ENCODE data around the gene NPM3.

Gene NPM3

DNA sequence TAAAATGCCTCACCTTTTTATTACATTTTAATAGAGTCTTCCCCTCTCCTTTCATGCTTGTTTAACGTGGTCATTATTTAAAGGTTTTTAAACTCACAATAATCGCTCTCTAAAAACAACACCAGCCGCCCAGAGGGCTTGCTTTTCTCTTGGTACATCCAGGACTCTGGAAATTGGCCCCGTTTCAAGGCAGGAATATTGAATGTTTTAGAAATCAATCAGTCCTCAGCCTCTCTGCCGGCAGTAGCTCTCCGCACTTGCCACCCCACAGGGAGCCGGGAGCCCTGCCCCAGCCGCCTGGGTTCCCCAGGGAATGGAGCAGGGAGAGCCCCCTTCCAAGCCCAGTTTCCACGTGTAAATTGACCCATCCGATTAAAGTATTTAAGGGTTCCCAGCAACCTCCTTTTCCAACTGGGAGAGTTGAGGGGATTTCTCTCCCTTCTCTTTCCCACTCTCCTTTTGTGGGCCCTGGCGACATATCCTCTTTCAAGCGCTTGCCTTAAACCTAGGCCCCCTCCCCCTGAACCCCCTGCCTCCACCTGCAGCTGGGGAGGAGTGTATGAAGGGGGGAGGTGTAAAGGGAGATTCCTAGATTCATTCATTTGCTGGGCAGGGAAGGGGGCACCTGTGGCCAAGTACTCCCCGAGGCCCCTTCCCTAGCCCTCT is 9.2 kb downstream of the NPM3 start:
- DNase-seq = no peak

DNA sequence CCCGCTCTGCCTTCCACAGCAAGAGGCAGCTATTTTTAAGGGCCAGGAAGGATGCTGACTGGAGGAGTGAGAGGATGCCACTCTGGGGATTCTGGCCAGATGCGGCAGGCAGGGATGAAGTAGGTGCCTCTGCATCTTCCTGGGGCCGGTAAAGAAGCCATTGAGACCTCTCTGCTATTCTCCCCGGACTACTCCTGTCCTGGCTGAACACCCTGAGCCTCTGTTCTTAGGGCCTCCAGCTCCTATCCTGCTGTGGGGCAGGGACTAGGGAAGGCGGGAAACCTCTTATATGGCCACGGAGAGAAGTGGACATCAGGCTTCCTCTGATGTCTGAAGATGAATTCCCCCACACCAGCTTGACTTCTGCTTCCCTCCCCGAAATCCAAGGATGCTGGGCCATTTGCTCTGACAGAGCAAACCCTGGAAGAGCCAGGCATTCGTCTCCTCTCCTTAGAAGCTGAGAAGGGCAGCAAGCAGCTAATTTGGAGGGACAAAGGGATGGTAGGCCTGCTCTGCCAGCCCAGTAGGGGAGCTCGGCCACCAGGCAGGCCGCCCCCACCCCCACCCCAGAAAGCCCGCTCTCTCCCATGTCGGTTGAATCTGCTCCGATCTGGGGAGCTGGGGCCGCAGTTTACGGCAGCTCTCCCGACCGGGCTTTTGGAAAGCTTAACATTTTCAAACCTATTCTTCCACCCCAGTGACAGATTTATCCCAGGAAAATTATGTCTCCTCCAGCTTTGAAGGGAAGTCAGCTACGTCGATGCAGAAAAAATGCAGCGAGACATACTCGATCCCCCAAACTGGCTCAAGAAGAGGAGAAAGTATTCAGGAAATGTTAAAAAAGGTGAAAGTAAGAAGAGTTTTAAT is 10.1 kb downstream of the NPM3 start:
- DNase-seq = no peak

DNA sequence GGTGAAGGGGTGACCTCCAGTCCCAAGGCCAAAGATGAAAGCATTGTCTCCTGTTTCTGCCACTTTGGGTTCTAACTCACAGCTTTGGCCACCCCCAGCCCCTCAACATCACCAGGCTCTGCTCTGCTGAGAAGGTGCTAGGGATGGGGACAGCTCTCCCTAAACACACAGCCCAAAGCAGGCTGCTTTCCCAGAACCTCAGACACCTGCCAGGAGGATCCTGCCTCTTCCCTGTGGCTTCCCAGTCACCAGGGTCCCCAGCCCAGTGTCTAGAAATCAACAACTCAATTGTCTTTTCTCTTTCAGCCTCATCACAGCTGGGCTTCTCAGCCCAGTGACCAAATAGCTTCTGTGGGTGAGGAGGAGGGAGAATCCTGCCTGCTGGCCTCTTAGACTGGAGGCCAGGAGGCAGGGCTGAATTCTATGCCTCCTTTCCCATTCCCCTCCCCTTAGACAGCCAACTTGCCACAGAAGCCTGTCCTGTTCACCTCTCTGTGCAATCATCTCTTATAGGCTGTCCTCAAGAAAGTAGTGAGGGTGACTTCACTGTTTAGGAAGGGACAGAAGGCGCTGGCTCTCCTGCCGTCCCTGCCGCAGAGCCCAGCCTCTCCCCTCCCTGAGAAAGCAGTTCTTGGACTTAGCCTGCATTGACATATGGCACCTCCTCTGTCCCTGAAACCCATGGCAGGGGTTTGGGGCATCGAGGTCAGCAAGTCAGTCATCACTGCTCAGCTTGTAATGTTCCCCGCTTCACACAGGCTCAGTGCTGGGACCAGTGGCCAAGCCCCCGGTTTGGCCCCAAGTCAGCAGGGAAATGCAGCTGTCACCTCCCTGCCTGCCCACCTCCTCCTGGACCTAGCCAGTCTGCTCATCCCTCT is 11.0 kb downstream of the NPM3 start:
- no peak for DNase-seq

DNA sequence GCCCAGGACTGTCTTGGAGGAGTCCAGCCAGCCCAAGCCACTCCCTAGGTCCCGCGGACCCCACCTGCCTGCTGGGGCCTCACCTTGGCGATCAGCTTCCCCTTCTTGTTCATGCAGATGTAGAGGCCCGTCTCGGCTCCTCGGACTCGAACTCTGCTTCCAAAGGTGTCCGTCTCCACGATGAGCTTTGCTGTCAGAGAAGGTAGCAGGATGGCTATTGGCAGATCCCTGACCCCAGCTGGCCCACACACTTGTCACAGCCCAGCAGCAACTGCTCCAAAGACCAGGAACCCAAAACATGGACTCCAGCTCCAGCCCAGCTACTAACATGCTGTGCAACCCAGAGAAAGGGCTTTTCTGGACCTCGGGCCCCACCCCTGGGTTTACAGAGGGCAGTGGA is 11.9 kb downstream of the NPM3 start:
- no peak for DNase-seq

DNA sequence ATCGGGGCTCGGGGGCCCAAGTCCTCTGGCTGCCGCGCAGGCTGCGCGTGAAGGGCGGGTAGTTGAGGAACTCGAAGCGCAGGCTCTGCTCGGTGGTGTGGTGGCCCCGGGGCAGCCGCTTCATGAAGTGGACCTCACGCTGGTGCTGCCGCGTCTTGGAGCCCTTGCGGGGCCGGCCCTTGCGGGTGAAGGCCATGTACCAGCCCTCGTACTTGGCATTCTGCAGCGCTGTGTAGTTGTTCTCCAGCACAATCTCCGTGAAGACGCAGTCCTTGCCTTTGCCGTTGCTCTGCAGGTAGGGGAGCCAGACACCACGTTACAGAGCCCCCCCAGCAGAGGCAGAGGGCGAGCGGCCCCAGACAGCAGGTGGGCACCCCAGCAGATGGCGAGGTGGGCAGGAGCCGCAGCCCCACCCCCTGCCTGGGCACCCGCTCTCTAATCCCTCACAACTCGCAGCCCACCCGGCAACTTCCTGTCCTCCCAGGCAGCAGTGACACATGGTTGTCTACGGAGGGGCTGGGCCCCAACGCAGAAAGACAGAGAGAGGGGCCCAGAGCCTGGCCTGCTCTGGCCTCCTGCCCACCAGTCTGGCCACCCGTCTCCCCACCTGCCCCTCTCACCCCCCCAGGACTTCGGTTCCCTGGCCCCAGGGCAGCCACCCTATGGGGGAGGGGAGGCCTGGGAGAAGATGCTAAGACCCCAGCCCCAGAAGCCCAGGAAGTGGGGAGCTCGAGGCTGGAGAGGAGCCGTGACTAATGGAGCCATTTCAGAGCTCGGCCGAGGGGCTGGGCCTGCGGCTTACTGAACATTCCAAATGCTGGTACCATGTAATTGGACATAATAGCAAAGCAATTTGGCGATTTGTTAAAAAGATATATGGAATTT is 12.7 kb downstream of the NPM3 start:
- DNase-seq = no peak

DNA sequence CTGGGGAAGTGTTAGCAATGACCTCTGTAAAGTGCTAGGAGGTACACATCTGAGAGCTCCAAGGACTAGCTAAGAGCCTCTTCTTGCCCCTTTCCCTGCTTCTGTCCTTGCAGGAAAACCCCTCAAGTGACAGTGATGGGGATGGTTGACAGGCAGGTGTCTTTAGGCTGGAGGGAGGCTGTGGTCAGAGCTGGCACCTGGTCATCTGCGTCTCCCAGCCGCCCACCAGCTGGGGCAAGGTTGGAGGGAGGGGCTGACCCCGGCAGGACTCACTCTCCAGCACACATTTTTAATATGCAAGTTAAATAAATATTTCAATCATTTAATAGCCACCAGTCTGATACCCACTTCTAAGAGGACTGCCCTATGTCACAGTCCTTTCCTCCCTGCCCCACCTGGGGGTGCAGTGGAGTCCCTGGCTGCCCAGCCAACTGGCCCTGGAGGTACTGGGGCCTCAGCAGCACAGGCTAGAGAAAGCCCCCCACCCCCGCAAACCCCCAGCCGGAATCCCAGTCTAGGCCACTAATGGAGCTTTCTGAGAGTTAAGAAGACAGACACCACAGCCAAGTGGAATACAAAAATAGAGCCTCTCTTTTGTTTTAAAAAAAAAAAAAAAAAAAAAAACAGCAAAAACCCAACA is 13.6 kb downstream of the NPM3 start:
- DNase-seq = no peak

DNA sequence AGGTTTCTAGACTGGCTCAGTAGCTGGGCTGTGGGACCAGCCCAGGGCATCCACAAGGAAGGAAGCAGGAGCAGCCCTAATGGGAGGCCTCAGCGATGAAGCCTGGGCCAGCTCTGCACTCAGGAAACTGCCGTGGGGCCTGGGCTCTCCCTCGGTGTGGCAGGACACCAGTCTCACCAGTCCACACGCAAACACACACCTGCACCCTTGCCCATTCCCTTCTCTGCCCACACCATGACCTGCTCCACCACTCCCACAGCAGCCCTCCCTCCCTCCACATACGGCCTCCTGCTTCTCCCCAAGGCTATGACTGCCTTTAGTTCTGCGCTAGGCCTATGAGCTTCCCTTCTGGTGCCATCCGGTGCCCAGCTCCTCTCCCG is 14.5 kb downstream of the NPM3 start:
- no peak for DNase-seq

DNA sequence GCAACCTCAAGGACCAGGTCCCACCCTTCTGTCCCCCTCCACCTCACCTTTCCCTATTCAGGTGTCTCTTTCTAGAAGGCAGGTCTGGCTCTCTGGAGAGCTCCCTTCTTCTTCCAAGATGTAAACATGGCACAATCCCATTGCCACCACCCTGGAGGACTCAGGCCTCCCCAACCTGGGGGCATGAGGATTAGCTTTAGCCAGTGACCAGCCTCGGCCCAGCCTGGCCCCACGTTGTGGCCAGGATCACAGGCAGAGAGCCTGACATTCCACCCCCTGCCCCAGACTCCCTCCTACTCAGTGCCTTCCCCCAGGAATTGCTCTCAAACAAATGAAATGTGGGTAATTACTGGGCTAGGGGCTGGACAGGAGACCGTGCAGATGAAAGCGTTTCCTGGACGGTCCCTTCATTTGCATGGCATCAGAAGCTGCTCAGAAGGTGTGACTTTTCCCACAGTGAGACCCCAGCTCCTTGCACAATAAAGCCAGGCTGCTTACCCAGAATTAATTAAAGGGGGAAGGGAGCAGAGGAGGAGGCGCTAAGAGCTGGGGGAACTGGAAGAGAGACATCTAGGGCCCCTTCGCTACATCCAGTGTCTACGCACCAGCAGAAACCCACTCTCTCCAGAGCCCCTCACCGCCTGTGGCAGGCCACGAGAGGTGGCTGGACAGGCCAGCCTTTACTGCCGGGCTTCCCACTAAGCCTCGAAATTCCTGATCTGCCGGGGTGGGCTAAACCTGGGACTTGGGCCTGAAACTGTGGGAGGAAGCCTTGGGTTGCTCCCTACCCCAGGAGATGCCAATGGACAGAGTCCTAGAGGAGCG is 15.1 kb downstream of the NPM3 start:
- DNase-seq = no peak

DNA sequence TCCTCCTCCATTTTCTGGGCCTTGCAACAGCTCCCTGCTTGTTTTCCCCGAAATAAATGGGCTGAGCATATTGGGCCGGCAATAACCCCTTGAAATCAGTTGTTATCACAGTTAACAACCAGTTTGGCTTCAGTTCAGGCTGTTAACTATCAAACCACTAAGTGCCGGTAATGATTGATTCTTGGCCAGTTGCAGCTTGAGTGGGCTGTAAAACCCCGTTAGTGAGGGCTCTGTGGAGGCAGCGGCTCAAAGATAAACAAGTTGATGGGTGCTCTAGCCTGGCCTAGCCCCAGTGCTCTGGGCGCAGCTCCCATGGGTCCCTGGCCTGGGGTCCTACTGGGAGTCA is 15.7 kb downstream of the NPM3 start:
- no peak for DNase-seq

DNA sequence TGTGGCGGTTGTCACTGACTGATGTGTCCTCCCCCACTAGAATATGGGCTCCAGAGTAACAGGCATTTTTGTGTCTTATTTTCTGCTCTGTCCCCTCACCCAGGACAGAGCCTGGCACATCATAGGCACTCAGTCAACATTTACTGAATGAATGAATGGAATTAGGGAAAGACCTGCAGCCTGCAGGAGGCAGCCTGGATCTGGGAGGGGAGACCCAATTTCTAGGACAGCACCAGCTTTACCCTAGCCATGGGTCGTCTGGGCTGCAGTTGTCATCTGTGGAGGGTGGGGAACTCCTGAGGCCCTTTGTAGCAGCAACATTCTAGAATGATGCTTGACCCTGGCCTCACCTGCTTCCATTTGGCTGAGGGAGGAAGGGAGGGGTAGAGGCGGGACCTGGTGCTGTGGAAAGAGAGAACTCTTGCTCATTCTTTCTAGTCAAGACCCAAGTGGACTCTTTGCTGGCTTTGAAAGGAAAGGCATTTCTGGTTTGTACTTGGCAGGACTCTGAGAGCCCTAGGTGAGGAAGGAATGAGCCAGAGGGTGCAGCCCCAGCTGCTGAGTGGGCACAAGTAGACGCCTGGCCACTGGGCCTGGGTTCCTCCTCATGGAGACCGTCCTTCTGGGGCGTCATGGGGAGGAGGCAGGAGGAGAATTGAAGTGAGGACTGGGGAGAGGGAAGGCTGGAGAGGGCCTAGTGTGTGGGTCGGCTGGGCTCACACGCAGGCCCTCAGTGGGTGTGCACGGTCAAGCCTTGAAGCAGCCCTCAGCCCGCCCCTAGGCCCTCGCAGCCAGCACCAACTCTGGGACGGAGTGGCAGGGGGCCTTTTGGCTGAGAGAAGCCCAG is 16.3 kb downstream of the NPM3 start:
- DNase-seq = no peak

DNA sequence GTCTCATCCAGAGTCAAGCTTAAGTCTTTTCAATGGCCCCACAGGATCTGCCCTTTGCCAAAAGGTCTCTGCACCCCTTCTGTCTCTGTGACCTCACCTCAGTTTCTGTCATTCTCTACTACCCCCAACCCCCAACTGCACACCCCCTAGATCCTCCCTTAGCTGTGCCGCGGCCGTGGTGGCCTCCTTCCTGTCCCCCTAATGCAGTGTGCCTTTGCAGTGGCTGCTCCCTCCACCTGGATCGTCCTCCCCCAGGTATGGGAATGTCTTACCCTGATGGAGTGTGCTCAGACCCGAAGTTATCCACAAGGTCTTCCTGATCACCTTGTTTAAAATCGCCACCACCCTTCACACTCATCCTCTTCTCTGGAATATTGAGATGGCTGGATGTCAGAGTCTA is 16.9 kb downstream of the NPM3 start:
- no peak for DNase-seq

DNA sequence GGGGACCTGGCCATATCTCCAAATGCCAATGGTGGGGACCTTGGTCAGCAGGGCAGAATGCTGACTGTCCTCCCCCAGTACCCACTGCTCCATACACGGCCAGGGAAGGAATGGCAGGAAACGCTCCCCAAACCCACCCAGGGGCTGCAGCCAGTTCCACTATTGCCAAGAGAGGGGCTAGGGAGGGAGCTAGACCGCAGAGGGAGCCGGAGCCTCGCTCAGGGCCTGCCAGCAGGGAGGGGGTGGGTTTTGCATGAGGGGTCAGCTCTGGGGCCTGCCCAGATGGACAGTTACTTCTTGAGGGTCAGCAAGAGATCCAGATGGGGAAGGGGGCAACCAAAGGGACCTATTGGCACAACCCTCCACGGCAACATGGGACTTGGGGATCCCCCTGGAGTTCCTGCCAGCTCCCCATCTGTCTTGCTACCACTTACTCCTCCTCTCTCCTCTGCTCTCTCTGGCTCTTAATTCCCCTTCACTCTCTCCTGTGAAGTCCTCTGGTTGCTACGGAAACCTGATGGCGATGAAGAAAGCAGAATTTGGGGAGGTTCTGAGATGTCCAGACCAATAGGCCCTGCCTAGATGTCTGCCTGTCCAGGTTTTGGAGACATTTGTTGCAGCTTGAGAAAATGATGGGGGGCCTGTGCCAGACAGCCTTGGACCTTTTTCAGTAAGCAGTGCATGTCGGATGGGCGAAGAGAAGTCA is 20.0 kb downstream of the NPM3 start:
- no peak for DNase-seq

DNA sequence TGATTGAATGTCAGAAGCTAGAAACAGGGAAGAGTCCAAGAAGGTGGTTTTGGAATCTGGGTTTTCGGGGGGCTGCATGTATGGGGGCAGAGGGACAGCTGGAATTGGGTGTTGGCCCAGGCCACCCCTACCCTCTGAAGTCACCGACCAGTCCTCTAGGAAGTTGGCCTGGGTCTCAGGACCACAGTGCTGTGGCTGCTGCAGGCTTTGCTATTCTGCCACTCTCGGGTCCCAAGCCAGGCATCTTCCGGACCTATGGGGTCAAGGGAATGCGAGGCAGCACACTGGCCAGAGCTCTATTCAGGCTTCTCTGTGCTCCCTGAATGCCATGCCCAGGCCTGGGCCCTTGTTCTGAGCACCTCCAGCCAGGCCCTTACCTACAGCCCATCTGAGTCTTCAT is 20.5 kb downstream of the NPM3 start:
- no peak for DNase-seq

DNA sequence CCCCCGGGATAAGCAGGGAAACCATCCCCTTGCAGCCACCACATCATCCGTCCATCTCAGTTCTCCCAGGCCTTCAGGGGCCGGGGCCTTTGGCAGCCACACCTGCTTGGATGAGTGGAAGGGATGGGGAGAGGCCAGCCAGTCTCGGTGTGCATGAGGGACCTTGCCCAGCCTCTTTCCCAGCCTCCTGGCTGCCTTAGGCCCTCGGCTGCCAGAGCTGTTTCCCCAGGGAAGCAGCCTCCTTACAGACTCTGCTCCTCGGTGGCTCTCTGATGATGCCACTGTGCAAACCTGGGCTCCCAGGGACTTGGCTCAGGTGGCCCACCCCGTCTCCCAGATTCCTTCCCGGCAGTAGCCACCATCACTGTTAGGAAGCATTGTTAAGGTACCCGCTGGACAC is 22.0 kb downstream of the NPM3 start:
- DNase-seq = no peak

DNA sequence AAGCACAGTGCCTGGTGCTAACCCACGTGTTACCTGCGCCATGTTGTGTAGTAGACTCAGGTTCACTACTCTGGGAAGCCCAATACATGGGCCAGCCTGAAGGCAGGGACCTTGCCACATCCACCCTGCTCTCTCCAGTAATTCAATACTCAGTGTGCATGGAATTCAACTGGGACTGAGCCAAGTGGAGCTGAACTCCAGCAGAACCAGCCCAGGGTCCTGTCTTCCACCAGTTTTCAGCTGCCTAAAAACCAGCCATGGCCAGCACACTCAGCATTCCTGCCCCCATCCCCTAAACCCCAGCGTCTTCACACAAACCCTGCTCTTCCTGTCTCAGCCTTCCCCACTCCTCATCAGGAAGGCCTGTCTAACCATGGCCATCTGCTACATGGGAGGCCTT is 22.7 kb downstream of the NPM3 start:
- DNase-seq = no peak

DNA sequence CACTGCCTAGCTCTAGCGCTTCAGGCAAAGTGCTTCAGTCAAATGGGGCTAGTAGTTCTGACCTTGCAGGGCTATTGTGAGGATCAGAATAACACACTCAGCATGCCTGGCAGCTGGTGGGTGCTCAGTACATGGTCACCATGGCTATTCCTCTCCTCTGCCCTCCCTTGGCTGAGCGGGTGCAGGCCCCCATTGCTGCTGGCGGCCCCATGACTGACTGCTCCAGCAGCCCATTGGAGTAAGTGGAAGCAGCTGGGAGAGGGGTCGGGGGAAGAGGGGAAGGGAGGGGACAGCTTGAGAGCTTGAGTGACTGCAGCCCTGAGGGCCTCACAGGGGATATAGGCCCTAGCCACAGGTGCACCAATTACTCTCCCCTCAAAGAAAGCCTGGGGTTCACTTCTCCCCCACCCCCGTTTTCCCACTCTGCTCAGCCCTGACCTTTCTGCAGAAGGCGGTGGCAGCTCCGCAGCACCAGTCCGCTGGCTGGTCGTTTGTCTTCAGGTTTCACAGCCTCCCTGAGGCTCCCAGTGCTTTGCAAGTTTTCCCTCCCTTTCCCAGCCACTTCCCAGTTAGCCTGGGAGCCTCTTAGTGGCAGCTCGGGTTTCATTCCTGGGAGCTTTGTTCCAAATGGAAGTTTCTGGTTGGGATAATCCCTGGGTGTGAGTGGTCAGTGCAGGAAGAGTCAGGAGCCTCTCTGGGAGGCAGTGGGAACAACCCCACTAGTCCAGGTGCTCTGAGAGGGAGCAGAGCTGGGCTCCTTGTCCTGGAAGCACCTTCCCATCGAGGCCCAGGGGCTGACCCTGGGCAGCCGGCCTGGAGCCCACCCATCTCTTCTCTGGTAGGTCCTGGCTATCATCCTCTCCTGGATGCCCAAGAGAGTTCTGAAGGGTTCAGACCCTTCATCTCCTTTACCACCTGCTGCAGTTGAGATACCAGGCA is 23.7 kb downstream of the NPM3 start:
- DNase-seq = no peak

DNA sequence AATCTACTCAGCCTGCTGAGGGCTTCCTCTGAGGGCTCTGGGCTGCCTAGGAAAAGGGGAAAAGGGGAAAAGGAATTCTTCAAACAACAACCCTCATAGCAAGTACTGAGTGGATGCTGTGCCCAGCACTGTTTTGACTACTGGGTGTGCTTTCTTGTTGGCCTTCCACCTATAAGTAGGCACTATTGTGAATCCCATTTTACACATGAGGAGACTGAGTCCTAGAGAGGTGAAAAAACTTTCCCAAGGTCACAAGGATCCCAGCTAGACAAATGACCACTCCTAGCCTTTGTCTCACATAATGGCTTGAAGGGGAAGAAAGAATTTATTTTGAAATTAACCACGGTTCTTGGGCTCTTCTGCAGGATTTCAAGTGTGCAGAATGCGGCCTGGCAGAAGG is 24.4 kb downstream of the NPM3 start:
- no peak for DNase-seq

DNA sequence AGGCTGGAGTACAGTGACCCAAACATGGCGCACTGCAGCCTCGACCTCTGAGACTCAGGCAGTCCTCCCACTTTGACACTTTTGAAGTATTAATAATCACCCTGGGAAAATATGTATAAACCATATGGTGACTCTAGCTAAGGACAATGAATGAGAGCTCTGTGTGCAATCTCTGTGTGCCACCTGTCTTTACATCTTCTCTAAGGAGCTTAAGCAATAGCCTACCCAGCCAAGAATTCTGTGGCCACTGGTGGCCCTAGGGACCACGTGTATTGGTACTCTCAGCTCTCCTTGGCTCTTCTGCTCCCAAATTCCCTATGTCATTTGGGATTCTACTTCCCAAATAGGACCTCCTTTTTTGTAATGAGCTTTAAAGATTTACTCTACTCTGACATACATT is 31.0 kb downstream of the NPM3 start:
- DNase-seq = no peak

Data from activated CD8-positive, alpha-beta memory T cell treated with anti-CD3 and anti-CD28 coated beads for 24 hours (primary cell).